GM23248 (cell line): ENCODE data around the gene NAT8. TPM values are rescaled to one million over a fixed set of nuclear protein-coding genes. Genes with fewer than 3 reads are reported as not detected.
"Not testable (repeated sequence)": the region's sequence is repeated elsewhere in the genome, so short reads cannot be mapped to it uniquely, and the experiment has no call there.

Experiments
- DNase-seq: peaks from one replicate; pipeline ENCODE4 v3.0.0-alpha.2; 2015
- H2AFZ ChIP-seq: fragments of 200-600 bp; sonication (generic); 2 replicates; pipeline ENCODE4 v1.6.1; 2016; ENCODE audit warnings: antibody characterized with exemption
- H3F3A ChIP-seq: fragments of 200-600 bp; sonication (generic); 2 replicates; pipeline ENCODE4 v1.6.1; 2016; ENCODE audit warnings: mild to moderate bottlenecking, antibody characterized with exemption, mixed run types; ENCODE audit not compliant: insufficient read depth
- H3K27ac ChIP-seq: fragments of 200-600 bp; sonication (generic); 2 replicates; pipeline ENCODE4 v1.5.1; 2016; ENCODE audit warnings: mild to moderate bottlenecking
- H3K27me3 ChIP-seq: fragments of 200-600 bp; sonication (generic); replicated peaks from 2 replicates; pipeline ENCODE4 v1.6.1; 2016; ENCODE audit warnings: mild to moderate bottlenecking; ENCODE audit not compliant: insufficient read depth
- H3K36me3 ChIP-seq: fragments of 200-600 bp; sonication (generic); 2 replicates; pipeline ENCODE4 v1.6.1; 2016; ENCODE audit warnings: low read depth, mild to moderate bottlenecking
- H3K4me1 ChIP-seq: fragments of 200-600 bp; sonication (generic); 2 replicates; pipeline ENCODE4 v1.6.1; 2016; ENCODE audit warnings: mild to moderate bottlenecking; ENCODE audit not compliant: insufficient read depth
- H3K4me2 ChIP-seq: fragments of 200-600 bp; sonication (generic); one replicate; pipeline ENCODE4 v1.6.1; 2016; ENCODE audit warnings: mild to moderate bottlenecking; ENCODE audit not compliant: unreplicated experiment
- H3K4me3 ChIP-seq: fragments of 200-600 bp; sonication (generic); 2 replicates; pipeline ENCODE4 v1.5.1; 2016; ENCODE audit warnings: mild to moderate bottlenecking
- H3K79me2 ChIP-seq: fragments of 200-600 bp; sonication (generic); 2 replicates; pipeline ENCODE4 v1.6.1; 2016; ENCODE audit warnings: mild to moderate bottlenecking; ENCODE audit not compliant: insufficient read depth
- H3K9ac ChIP-seq: fragments of 200-600 bp; sonication (generic); 2 replicates; pipeline ENCODE4 v1.6.1; 2016; ENCODE audit warnings: mild to moderate bottlenecking
- H3K9me2 ChIP-seq: fragments of 200-600 bp; sonication (generic); 2 replicates; pipeline ENCODE4 v1.6.1; 2016; ENCODE audit warnings: mixed run types, mild to moderate bottlenecking, moderate library complexity; ENCODE audit not compliant: insufficient read depth
- H3K9me3 ChIP-seq: fragments of 200-600 bp; sonication (generic); one replicate; pipeline ENCODE4 v1.6.1; 2017; ENCODE audit warnings: low read depth
- H4K20me1 ChIP-seq: fragments of 200-600 bp; sonication (generic); 2 replicates; pipeline ENCODE4 v1.6.0; 2016; ENCODE audit not compliant: insufficient read depth
- EZH2 ChIP-seq: fragments of 200-600 bp; sonication (generic); IDR thresholded peaks from 2 replicates; pipeline ENCODE4 v1.6.1; 2018; ENCODE audit warnings: antibody characterized with exemption, mild to moderate bottlenecking; ENCODE audit not compliant: insufficient read depth, poor library complexity, severe bottlenecking
- EZH2phosphoT487 ChIP-seq: fragments of 200-600 bp; sonication (generic); IDR thresholded peaks from 2 replicates; pipeline ENCODE4 v1.6.1; 2018; ENCODE audit warnings: antibody characterized with exemption, moderate library complexity, mild to moderate bottlenecking, low read depth; ENCODE audit not compliant: insufficient read depth
- WGBS, 2 experiments: methylation state at CpG; one replicate each; pipeline ENCODE4 v1.1.6; 2015 to 2017; ENCODE audit warnings: low lambda C conversion rate in 2 of 2, low coverage in 1 of 2; ENCODE audit errors: missing lambda C conversion rate in 2 of 2; 5-methylcytosine and 5-hydroxymethylcytosine counted together
- in situ Hi-C: fragments of 300-500 bp; cut with MboI; formaldehyde crosslinking; loops from 2 replicates; pipeline ENCODE4 v1.15.0; 2020
- polyA plus RNA-seq: library from polyadenylated mRNA; unstranded; fragments of >200 nt; fragmentation: Nextera tagmentation; extraction: Ambion mirVana; gene quantifications from 2 replicates; pipeline ENCODE4 v1.2.1, GENCODE V29; 2016
- total RNA-seq: library from RNA; depleted of rRNA; stranded (reverse); fragments of >200 nt; shearing (Covaris generic); gene quantifications from 2 replicates; pipeline ENCODE4 v1.2.3, GENCODE V29; 2014

NAT8 gene
- total and polyA plus RNA-seq, 2 experiments from 2014 or later, result not detected

DNA sequence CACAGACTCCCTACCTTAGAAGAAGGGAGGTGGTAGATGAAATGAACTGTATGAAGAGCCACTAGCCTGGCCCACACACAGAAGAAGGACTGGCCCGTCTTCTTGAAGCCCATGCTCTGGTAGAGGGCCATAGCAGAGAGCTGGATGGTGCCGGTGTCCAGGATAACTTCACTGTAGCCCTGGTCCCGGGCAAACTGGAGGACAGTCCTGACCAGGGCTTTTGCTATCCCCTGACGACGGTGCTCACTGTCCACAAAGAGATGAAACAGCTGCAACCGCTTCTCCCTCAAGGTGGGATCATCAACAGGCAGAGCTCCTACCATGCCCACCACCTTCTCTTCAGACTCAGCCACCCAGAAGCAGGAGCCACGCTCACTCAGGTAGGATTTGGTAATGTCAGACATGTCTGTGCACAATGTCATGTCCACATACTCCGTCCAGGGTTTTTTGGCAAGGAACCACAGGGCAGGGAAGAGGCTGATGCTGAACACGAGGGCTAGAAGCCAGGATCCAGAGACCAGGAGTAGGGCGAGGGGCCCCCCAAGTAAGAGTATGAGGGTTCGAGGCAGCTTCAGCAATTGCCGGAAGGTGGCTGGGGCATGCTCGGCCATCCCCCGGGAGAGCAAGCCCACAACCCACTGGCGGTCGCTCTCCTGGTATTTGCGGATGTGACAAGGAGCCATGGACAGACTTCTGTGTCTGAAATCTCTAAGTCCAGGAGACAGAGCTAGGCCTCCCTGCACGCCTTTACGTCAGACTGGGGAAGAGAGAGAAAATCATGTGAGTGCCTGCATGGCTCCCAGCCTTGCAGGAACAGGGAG is 1.1 kb downstream of the NAT8 start:
- Histone ChIP-seq H3K27ac (no peak overlapping the region), H3K4me3 (no peak overlapping the region), H4K20me1 (no peaks in the 10 kb centered on the region), H3K79me2 (no peaks in the 10 kb centered on the region), H3K27me3 (no peaks in the 10 kb centered on the region; the same call in 1 of the 2 replicates), H3K9ac (no peak overlapping the region), H3K36me3 (no peaks in the 10 kb centered on the region), H3K9me2 (no peaks in the 10 kb centered on the region), H3K9me3 (no peaks in the 10 kb centered on the region), H2AFZ (no peak overlapping the region), H3K4me2 (no peak overlapping the region), H3F3A (no peaks in the 10 kb centered on the region), H3K4me1 (no peaks in the 10 kb centered on the region)
- TF ChIP-seq EZH2 (no peak), EZH2phosphoT487 (no peak)
- in situ Hi-C loops, result no loop called here
- DNase-seq, result no peak
- WGBS, 2 experiments, result 63 to 68% methylated on average over 18 to 19 of the region's 19 CpGs

DNA sequence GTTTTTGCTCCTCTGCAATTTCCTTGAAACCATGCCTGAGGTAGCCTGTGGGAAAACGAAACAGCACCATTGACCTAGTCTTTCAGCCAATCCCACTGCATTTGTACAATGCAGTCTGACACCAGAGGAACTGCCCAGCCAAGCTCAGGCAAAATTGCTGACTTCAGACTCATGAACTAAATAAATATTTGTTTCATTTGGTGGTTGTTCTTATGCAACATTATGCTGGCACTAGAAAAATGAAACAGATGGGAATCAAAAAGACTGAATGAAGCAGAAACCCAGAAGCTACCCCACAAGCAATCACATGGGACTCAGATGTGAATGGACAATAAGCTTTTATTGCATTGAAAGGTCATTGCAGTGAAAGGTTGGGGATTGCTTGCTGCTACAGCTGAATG is 1.7 kb downstream of the NAT8 start:
- no peak overlapping the region for H3K4me2 ChIP-seq
- no peaks in the 10 kb centered on the region for H4K20me1 ChIP-seq
- WGBS, 2 experiments, result 0% methylated on average over 1 of the region's 1 CpG
- no peak for TF ChIP-seq EZH2phosphoT487
- no peak for TF ChIP-seq EZH2
- H3K79me2 ChIP-seq, result no peaks in the 10 kb centered on the region
- H2AFZ ChIP-seq, result no peak overlapping the region
- no peak for DNase-seq
- H3K4me3 ChIP-seq, result no peak overlapping the region
- H3K27ac ChIP-seq, result no peak overlapping the region
- no peaks in the 10 kb centered on the region for H3K4me1 ChIP-seq
- no peaks in the 10 kb centered on the region for H3K9me2 ChIP-seq
- H3K9ac ChIP-seq, result no peak overlapping the region
- no peaks in the 10 kb centered on the region for H3K9me3 ChIP-seq
- H3K36me3 ChIP-seq, result no peaks in the 10 kb centered on the region
- no peaks in the 10 kb centered on the region; the same call in 1 of the 2 replicates for H3K27me3 ChIP-seq
- in situ Hi-C loops, result no loop called here
- H3F3A ChIP-seq, result no peaks in the 10 kb centered on the region

DNA sequence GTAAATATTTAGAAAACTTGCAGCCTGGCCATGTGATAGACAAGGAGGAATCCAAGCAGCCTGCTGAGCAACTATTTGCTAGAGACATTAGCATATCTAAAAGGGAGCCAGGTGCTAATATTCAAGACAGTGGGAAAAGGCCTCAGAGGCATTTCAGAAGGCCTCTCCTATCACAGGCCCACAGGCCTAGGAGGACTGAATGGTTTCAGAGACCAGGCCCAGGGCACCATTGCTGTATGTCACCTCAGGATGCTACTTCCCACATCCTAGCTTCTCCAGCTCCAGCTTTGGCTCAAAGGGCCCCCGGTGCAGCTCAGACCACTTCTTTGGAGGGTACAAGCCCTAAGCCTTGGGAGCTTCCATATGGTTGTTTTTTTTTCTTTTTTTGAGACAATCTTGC is 3.8 kb downstream of the NAT8 start:
- no peak overlapping the region for H3K27ac ChIP-seq
- no peaks in the 10 kb centered on the region for H3K9me3 ChIP-seq
- H3K36me3 ChIP-seq, result no peaks in the 10 kb centered on the region
- no peak for DNase-seq
- H3K4me3 ChIP-seq, result no peak overlapping the region
- no peaks in the 10 kb centered on the region for H4K20me1 ChIP-seq
- H3K4me2 ChIP-seq, result no peak overlapping the region
- H3K4me1 ChIP-seq, result no peaks in the 10 kb centered on the region
- no peaks in the 10 kb centered on the region for H3K9me2 ChIP-seq
- in situ Hi-C loops, result no loop called here
- no peak overlapping the region for H2AFZ ChIP-seq
- H3F3A ChIP-seq, result no peaks in the 10 kb centered on the region
- TF ChIP-seq EZH2 (no peak), EZH2phosphoT487 (no peak)
- no peaks in the 10 kb centered on the region for H3K79me2 ChIP-seq
- WGBS, 2 experiments, result 29 to 60% methylated on average over 1 of the region's 1 CpG
- no peak overlapping the region for H3K9ac ChIP-seq
- no peaks in the 10 kb centered on the region; the same call in 1 of the 2 replicates for H3K27me3 ChIP-seq

DNA sequence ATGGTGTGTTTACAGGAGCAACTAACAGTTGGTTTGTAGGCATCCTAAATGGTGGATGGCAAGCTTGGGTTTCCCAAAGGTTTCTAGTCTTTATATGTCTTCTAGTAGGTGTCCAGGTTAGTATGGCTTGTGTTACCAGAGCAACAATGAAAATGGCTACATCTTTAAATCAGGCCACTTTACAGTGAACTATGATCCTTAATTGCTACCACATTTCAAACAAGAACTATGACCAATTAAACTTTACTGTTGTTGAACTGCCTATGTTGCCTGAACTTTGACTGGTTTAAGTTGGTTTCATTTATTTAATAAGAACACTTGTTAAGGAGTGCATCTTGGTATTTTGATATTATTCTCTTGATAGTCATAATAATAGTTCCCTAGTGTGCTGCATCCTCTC is 5.2 kb downstream of the NAT8 start:
- H3K9me3 ChIP-seq, in situ Hi-C loops: not testable (repeated sequence)

DNA sequence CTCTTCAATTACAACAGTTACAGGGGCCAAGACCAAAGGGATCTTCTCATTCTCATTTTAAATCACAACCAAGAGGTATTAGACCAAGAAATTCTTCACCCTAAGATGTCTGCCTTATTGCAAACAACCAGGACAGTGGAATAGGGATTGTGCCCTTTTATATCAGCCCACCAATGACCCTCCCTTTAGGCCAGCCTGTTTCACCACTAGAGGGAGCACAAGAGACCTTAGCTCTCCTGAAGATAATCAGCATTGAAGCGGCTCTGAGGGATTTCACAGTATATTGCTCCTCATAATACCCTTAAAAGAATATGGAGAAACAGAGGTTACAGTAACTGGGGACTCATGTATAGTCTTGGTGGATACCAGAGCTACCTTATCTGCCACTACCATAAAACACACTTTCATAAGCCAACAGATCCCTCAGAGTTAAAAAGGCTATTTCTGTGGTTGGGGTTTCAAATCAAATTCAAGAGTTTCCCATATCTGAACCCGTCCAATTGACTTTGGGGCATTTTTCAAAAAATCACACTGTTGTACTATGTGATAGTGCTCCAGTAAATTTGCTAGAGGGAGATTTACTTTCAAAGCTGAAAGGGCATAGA is 11.5 kb downstream of the NAT8 start:
- H3F3A ChIP-seq, H3K9me2 ChIP-seq, H3K4me2 ChIP-seq, H3K4me3 ChIP-seq, H4K20me1 ChIP-seq, H2AFZ ChIP-seq, H3K9ac ChIP-seq, H3K27me3 ChIP-seq, H3K79me2 ChIP-seq, H3K9me3 ChIP-seq, H3K27ac ChIP-seq, H3K4me1 ChIP-seq, in situ Hi-C loops, H3K36me3 ChIP-seq: not testable (repeated sequence)
- peak; percentile 6 for DNase-seq
- WGBS, 2 experiments, result 37 to 62% methylated on average over 2 of the region's 2 CpGs

More for the DNA sequence above, 5.2 kb downstream of the NAT8 start:
- H3K36me3 ChIP-seq, H2AFZ ChIP-seq, H3K79me2 ChIP-seq, H3K4me2 ChIP-seq, H3K4me3 ChIP-seq, H3K27ac ChIP-seq, H3K27me3 ChIP-seq, H4K20me1 ChIP-seq, H3F3A ChIP-seq, H3K9ac ChIP-seq, H3K9me2 ChIP-seq, H3K4me1 ChIP-seq, DNase-seq: not testable (repeated sequence)

DNA sequence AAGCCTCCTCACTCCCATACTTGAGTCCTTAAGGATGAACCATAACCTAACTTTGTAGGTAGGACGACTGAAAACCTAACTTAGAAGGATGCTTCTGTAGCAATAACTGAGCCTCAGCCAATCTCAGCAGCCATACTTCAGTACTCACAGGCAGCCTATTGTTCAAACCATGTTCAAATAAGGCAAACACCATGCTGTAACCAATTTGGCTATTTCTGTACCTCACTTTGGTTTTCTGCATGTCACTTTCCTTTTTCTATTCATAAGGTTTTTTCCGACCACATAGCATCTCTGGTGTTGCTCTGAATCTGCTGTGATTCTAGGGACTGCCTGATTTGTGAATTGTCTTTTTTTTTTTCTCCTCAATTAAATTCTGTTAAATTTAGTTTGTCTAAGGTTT is 13.7 kb downstream of the NAT8 start:
- H3K36me3 ChIP-seq, in situ Hi-C loops, H3K27ac ChIP-seq, H3K4me3 ChIP-seq, H3K9ac ChIP-seq, H4K20me1 ChIP-seq, H3K27me3 ChIP-seq, H3K4me2 ChIP-seq, H3F3A ChIP-seq, H3K79me2 ChIP-seq, DNase-seq, H2AFZ ChIP-seq, H3K9me2 ChIP-seq, H3K4me1 ChIP-seq, H3K9me3 ChIP-seq: not testable (repeated sequence)
- WGBS, 2 experiments, result 64 to 76% methylated on average over 2 of the region's 2 CpGs

DNA sequence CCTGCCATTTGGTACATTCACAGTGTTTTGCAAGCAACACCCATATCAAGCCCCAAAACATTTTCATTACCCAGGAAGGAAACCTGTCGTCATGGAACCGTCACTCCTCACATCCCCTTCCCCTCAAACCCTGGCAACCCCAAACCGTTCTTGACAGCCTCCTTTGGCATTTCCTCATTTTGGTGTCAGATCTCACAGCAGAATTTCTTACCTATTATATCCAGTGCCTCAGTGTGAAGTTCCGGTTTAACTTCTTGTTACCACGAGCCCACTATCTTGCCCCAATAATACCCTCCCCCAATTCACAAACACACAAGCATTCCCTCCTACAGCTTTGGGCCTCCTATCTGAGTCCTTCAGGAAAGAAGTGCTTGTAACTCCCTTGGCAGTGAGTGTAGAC is 16.0 kb downstream of the NAT8 start:
- H3K27ac ChIP-seq, H3K4me1 ChIP-seq, H3K27me3 ChIP-seq, H3F3A ChIP-seq, H3K36me3 ChIP-seq, DNase-seq, H2AFZ ChIP-seq, in situ Hi-C loops, H3K9me2 ChIP-seq, H4K20me1 ChIP-seq, H3K4me3 ChIP-seq, H3K9me3 ChIP-seq, H3K9ac ChIP-seq, H3K79me2 ChIP-seq, H3K4me2 ChIP-seq: not testable (repeated sequence)
- 43 to 51% methylated on average over 5 of the region's 5 CpGs for WGBS, 2 experiments
